Measurements from ENCODE around the gene AUTS2. TPM values are rescaled to one million over a fixed set of nuclear protein-coding genes. Genes with fewer than 3 reads are reported as not detected.

AUTS2 gene
- total RNA-seq, 1 experiment from 2014 or later = 38.5 TPM

- no peak overlapping the region for H2AFZ ChIP-seq (ENCODE audit: low read length)
Observed at GRCh38 chr7:70498232-70498992, 900.1 kb downstream of the AUTS2 start.

GRCh38 chr7:70500261-70500660, 902.0 kb downstream of the AUTS2 start:
- Histone ChIP-seq H3K4me1 (ENCODE audit: low read length) (peaks cover 7% of the 10 kb centered on the region; the same call in 1 of the 2 replicates), H3K4me3 (ENCODE audit: low read length) (no peak overlapping the region), H3K27ac (ENCODE audit: low read length) (no peak overlapping the region), H3K9ac (ENCODE audit: low read length) (no peak overlapping the region), H3K4me2 (ENCODE audit: low read depth, low read length, poor library complexity, severe bottlenecking) (no peak overlapping the region), H3K9me3 (ENCODE audit: low read length) (no peaks in the 10 kb centered on the region), H2AFZ (ENCODE audit: low read length) (no peak overlapping the region), H3K27me3 (ENCODE audit: low read length) (no peaks in the 10 kb centered on the region), H4K20me1 (ENCODE audit: insufficient read depth, low read depth, low read length) (no peaks in the 10 kb centered on the region), H3K79me2 (ENCODE audit: low read length) (no peaks in the 10 kb centered on the region), H3K9me2 (replicated peaks; ENCODE audit: insufficient read depth, low read length) (no peaks in the 10 kb centered on the region), H3K36me3 (ENCODE audit: insufficient read depth, low read length) (no peaks in the 10 kb centered on the region)
- DNase-seq = no peak

More at GRCh38 chr7:70498232-70498992, 900.1 kb downstream of the AUTS2 start:
- H3K9ac ChIP-seq (ENCODE audit: low read length) = no peak overlapping the region
- H3K36me3 ChIP-seq (ENCODE audit: insufficient read depth, low read length) = no peaks in the 10 kb centered on the region
- no peak overlapping the region for H3K27ac ChIP-seq (ENCODE audit: low read length)
- no peaks in the 10 kb centered on the region for H3K4me1 ChIP-seq (ENCODE audit: low read length)
- DNase-seq = no peak
- H4K20me1 ChIP-seq (ENCODE audit: insufficient read depth, low read depth, low read length) = no peaks in the 10 kb centered on the region
- no peaks in the 10 kb centered on the region for H3K79me2 ChIP-seq (ENCODE audit: low read length)
- no peak overlapping the region for H3K4me2 ChIP-seq (ENCODE audit: low read depth, low read length, poor library complexity, severe bottlenecking)
- H3K9me3 ChIP-seq (ENCODE audit: low read length) = no peaks in the 10 kb centered on the region
- no peaks in the 10 kb centered on the region for H3K27me3 ChIP-seq (ENCODE audit: low read length)
- no peaks in the 10 kb centered on the region for H3K9me2 ChIP-seq (replicated peaks; ENCODE audit: insufficient read depth, low read length)
- no peak overlapping the region for H3K4me3 ChIP-seq (ENCODE audit: low read length)

GRCh38 chr7:70502117-70502863, 904.0 kb downstream of the AUTS2 start:
- no peaks in the 10 kb centered on the region for H3K79me2 ChIP-seq (ENCODE audit: low read length)
- no peak overlapping the region for H3K4me2 ChIP-seq (ENCODE audit: low read depth, low read length, poor library complexity, severe bottlenecking)
- no peaks in the 10 kb centered on the region for H3K27me3 ChIP-seq (ENCODE audit: low read length)
- no peaks in the 10 kb centered on the region for H3K9me2 ChIP-seq (replicated peaks; ENCODE audit: insufficient read depth, low read length)
- no peak overlapping the region for H3K27ac ChIP-seq (ENCODE audit: low read length)
- H3K9ac ChIP-seq (ENCODE audit: low read length) = no peak overlapping the region
- no peaks in the 10 kb centered on the region for H3K36me3 ChIP-seq (ENCODE audit: insufficient read depth, low read length)
- H3K4me1 ChIP-seq (ENCODE audit: low read length) = peaks cover 18% of the 10 kb centered on the region
- DNase-seq = no peak
- H2AFZ ChIP-seq (ENCODE audit: low read length) = no peak overlapping the region
- H4K20me1 ChIP-seq (ENCODE audit: insufficient read depth, low read depth, low read length) = no peaks in the 10 kb centered on the region
- H3K9me3 ChIP-seq (ENCODE audit: low read length) = no peaks in the 10 kb centered on the region
- H3K4me3 ChIP-seq (ENCODE audit: low read length) = no peak overlapping the region

GRCh38 chr7:70504254-70504653, 906.0 kb downstream of the AUTS2 start:
- no peaks in the 10 kb centered on the region for H4K20me1 ChIP-seq (ENCODE audit: insufficient read depth, low read depth, low read length)
- H3K27me3 ChIP-seq (ENCODE audit: low read length) = no peaks in the 10 kb centered on the region
- H3K9me3 ChIP-seq (ENCODE audit: low read length) = no peaks in the 10 kb centered on the region
- H3K4me2 ChIP-seq (ENCODE audit: low read depth, low read length, poor library complexity, severe bottlenecking) = no peak overlapping the region
- H2AFZ ChIP-seq (ENCODE audit: low read length) = no peak overlapping the region
- H3K79me2 ChIP-seq (ENCODE audit: low read length) = no peaks in the 10 kb centered on the region
- H3K36me3 ChIP-seq (ENCODE audit: insufficient read depth, low read length) = no peaks in the 10 kb centered on the region
- H3K9ac ChIP-seq (ENCODE audit: low read length) = no peak overlapping the region
- H3K4me3 ChIP-seq (ENCODE audit: low read length) = no peak overlapping the region
- H3K4me1 ChIP-seq (ENCODE audit: low read length) = peaks cover 25% of the 10 kb centered on the region
- H3K9me2 ChIP-seq (replicated peaks; ENCODE audit: insufficient read depth, low read length) = no peaks in the 10 kb centered on the region
- H3K27ac ChIP-seq (ENCODE audit: low read length) = no peak overlapping the region
- DNase-seq = no peak

GRCh38 chr7:70505468-70505867, 907.2 kb downstream of the AUTS2 start:
- no peak overlapping the region for H3K27ac ChIP-seq (ENCODE audit: low read length)
- no peaks in the 10 kb centered on the region for H4K20me1 ChIP-seq (ENCODE audit: insufficient read depth, low read depth, low read length)
- no peak for DNase-seq
- no peak overlapping the region for H3K9ac ChIP-seq (ENCODE audit: low read length)
- no peak overlapping the region for H3K4me2 ChIP-seq (ENCODE audit: low read depth, low read length, poor library complexity, severe bottlenecking)
- peaks cover 25% of the 10 kb centered on the region for H3K4me1 ChIP-seq (ENCODE audit: low read length)
- no peak overlapping the region for H3K4me3 ChIP-seq (ENCODE audit: low read length)
- no peaks in the 10 kb centered on the region for H3K9me3 ChIP-seq (ENCODE audit: low read length)
- H2AFZ ChIP-seq (ENCODE audit: low read length) = no peak overlapping the region
- H3K9me2 ChIP-seq (replicated peaks; ENCODE audit: insufficient read depth, low read length) = no peaks in the 10 kb centered on the region
- no peaks in the 10 kb centered on the region for H3K79me2 ChIP-seq (ENCODE audit: low read length)
- H3K36me3 ChIP-seq (ENCODE audit: insufficient read depth, low read length) = no peaks in the 10 kb centered on the region
- no peaks in the 10 kb centered on the region for H3K27me3 ChIP-seq (ENCODE audit: low read length)

GRCh38 chr7:70505886-70506285, 907.6 kb downstream of the AUTS2 start:
- no peaks in the 10 kb centered on the region for H3K9me2 ChIP-seq (replicated peaks; ENCODE audit: insufficient read depth, low read length)
- H3K27ac ChIP-seq (ENCODE audit: low read length) = no peak overlapping the region
- H3K4me2 ChIP-seq (ENCODE audit: low read depth, low read length, poor library complexity, severe bottlenecking) = no peak overlapping the region
- H3K79me2 ChIP-seq (ENCODE audit: low read length) = no peaks in the 10 kb centered on the region
- no peak overlapping the region for H3K4me3 ChIP-seq (ENCODE audit: low read length)
- peaks cover 25% of the 10 kb centered on the region for H3K4me1 ChIP-seq (ENCODE audit: low read length)
- DNase-seq = no peak
- H4K20me1 ChIP-seq (ENCODE audit: insufficient read depth, low read depth, low read length) = no peaks in the 10 kb centered on the region
- H2AFZ ChIP-seq (ENCODE audit: low read length) = no peak overlapping the region
- no peak overlapping the region for H3K9ac ChIP-seq (ENCODE audit: low read length)
- H3K9me3 ChIP-seq (ENCODE audit: low read length) = no peaks in the 10 kb centered on the region
- H3K36me3 ChIP-seq (ENCODE audit: insufficient read depth, low read length) = no peaks in the 10 kb centered on the region
- H3K27me3 ChIP-seq (ENCODE audit: low read length) = no peaks in the 10 kb centered on the region

GRCh38 chr7:70506434-70506833, 908.2 kb downstream of the AUTS2 start:
- H3K9ac ChIP-seq (ENCODE audit: low read length) = no peak overlapping the region
- H3K9me3 ChIP-seq (ENCODE audit: low read length) = no peaks in the 10 kb centered on the region
- no peaks in the 10 kb centered on the region for H3K9me2 ChIP-seq (replicated peaks; ENCODE audit: insufficient read depth, low read length)

GRCh38 chr7:70512144-70512543, 913.9 kb downstream of the AUTS2 start:
- Histone ChIP-seq H3K27me3 (ENCODE audit: low read length) (no peaks in the 10 kb centered on the region), H3K4me3 (ENCODE audit: low read length) (no peak overlapping the region), H3K36me3 (ENCODE audit: insufficient read depth, low read length) (no peaks in the 10 kb centered on the region)

More at GRCh38 chr7:70506434-70506833, 908.2 kb downstream of the AUTS2 start:
- Histone ChIP-seq H3K4me3 (ENCODE audit: low read length) (no peak overlapping the region), H3K4me1 (ENCODE audit: low read length) (peaks cover 25% of the 10 kb centered on the region), H3K79me2 (ENCODE audit: low read length) (no peaks in the 10 kb centered on the region), H3K36me3 (ENCODE audit: insufficient read depth, low read length) (no peaks in the 10 kb centered on the region), H3K27me3 (ENCODE audit: low read length) (no peaks in the 10 kb centered on the region), H4K20me1 (ENCODE audit: insufficient read depth, low read depth, low read length) (no peaks in the 10 kb centered on the region), H3K27ac (ENCODE audit: low read length) (no peak overlapping the region), H2AFZ (ENCODE audit: low read length) (no peak overlapping the region), H3K4me2 (ENCODE audit: low read depth, low read length, poor library complexity, severe bottlenecking) (no peak overlapping the region)
- DNase-seq = peak; percentile 74

More at GRCh38 chr7:70512144-70512543, 913.9 kb downstream of the AUTS2 start:
- no peaks in the 10 kb centered on the region for H4K20me1 ChIP-seq (ENCODE audit: insufficient read depth, low read depth, low read length)
- no peaks in the 10 kb centered on the region for H3K9me3 ChIP-seq (ENCODE audit: low read length)
- no peak overlapping the region for H2AFZ ChIP-seq (ENCODE audit: low read length)
- H3K4me1 ChIP-seq (ENCODE audit: low read length) = peaks cover 7% of the 10 kb centered on the region; the same call in 1 of the 2 replicates
- H3K9me2 ChIP-seq (replicated peaks; ENCODE audit: insufficient read depth, low read length) = no peaks in the 10 kb centered on the region
- DNase-seq = no peak
- no peak overlapping the region for H3K27ac ChIP-seq (ENCODE audit: low read length)
- H3K4me2 ChIP-seq (ENCODE audit: low read depth, low read length, poor library complexity, severe bottlenecking) = no peak overlapping the region
- H3K79me2 ChIP-seq (ENCODE audit: low read length) = no peaks in the 10 kb centered on the region
- H3K9ac ChIP-seq (ENCODE audit: low read length) = no peak overlapping the region

All from Karpas-422 (cell line).